CD4-positive, alpha-beta T cell (primary cell): ENCODE data around the gene ANKS1B. TPM values are rescaled to one million over a fixed set of nuclear protein-coding genes. Genes with fewer than 3 reads are reported as not detected.

Experiments used
- ATAC-seq: fragments of 200-7000 bp; cut with Tn5 transposase; one replicate; pipeline ENCODE4 v1.10.0; 2022; ENCODE audit warnings: mild to moderate bottlenecking; ENCODE audit not compliant: poor library complexity
- CTCF ChIA-PET: fragments of 350-600 bp; sonication (Branson Sonifier 250); formaldehyde crosslinking; loops from one replicate; lab custom pipeline; 2021; ENCODE audit warnings: antibody characterized with exemption, inconsistent platforms; lab: Charles Lee
- POLR2A ChIA-PET: fragments of 350-600 bp; sonication (Branson Sonifier 250); formaldehyde crosslinking; loops from one replicate; lab custom pipeline; 2021; ENCODE audit warnings: antibody characterized with exemption, inconsistent platforms; lab: Charles Lee
- DNase-seq, 14 experiments: peaks; one replicate each; pipeline ENCODE4 v3.0.0-alpha.2; 2013 to 2020; ENCODE audit warnings: mixed read lengths in 2 of 14
- H3K27ac ChIP-seq, 2 donors: one replicate each; pipeline versions ENCODE4 v1.5.1 to v1.7.0; 2013; ENCODE audit warnings: low read length in 2 of 2, low read depth in 1 of 2, mild to moderate bottlenecking in 1 of 2
- H3K27me3 ChIP-seq, 2 experiments: 1 replicate in 1 of 2; 2 replicates in 1 of 2; pipeline versions ENCODE4 v1.6.1 to v1.7.0; 2013; ENCODE audit warnings: low read length in 2 of 2, control low read depth in 1 of 2, mild to moderate bottlenecking in 1 of 2, moderate library complexity in 1 of 2; ENCODE audit not compliant: insufficient read depth in 2 of 2, control insufficient read depth in 1 of 2
- H3K36me3 ChIP-seq: one replicate; pipeline ENCODE4 v1.6.1; 2013; ENCODE audit warnings: low read length, control low read depth; ENCODE audit not compliant: insufficient read depth
- H3K4me1 ChIP-seq: one replicate; pipeline ENCODE4 v1.6.1; 2013; ENCODE audit warnings: low read length, control low read depth; ENCODE audit not compliant: insufficient read depth
- H3K4me3 ChIP-seq: one replicate; pipeline ENCODE4 v1.5.1; 2013; ENCODE audit warnings: mild to moderate bottlenecking, low read length, moderate library complexity
- H3K9me3 ChIP-seq, 2 experiments: 1 replicate in 1 of 2; 2 replicates in 1 of 2; pipeline versions ENCODE4 v1.6.1 to v1.7.0; 2013; ENCODE audit warnings: low read length in 2 of 2, mild to moderate bottlenecking in 2 of 2, control low read depth in 1 of 2, moderate library complexity in 1 of 2; ENCODE audit not compliant: control insufficient read depth in 1 of 2, insufficient read depth in 1 of 2
- H3K27ac Mint-ChIP-seq: one replicate; pipeline ENCODE4 v1.8.0; 2020; ENCODE audit warnings: mixed read lengths
- H3K27me3 Mint-ChIP-seq: one replicate; pipeline ENCODE4 v1.8.0; 2021; ENCODE audit warnings: mixed read lengths
- H3K36me3 Mint-ChIP-seq: one replicate; pipeline ENCODE4 v1.8.0; 2021; ENCODE audit warnings: low read depth, mixed read lengths
- H3K4me1 Mint-ChIP-seq: one replicate; pipeline ENCODE4 v1.8.0; 2021; ENCODE audit warnings: low read depth, mixed read lengths
- H3K4me3 Mint-ChIP-seq: one replicate; pipeline ENCODE4 v1.8.0; 2020; ENCODE audit warnings: mild to moderate bottlenecking, mixed read lengths
- H3K9me3 Mint-ChIP-seq: one replicate; pipeline ENCODE4 v1.8.0; 2020; ENCODE audit warnings: mixed read lengths
- intact Hi-C, 2 experiments: fragments of 100-400 bp; cut with DNase I in 1 of 2; cut with micrococcal nuclease in 1 of 2; formaldehyde crosslinking; loops; one replicate each; pipeline versions ENCODE4 v1.15.1 to v1.9.0; 2023 to 2025; cut with DNase I, micrococcal nuclease
- total RNA-seq, 174 experiments: library from RNA in 2 of 174; stranded (reverse) in 2 of 174; gene quantifications; one replicate each; pipeline ENCODE4 v1.2.3 and lab custom pipeline; 2021 to 2026
- TF ChIP-seq, protein P1 (sequence below): fragments of 200-600 bp; IDR thresholded peaks from one replicate; pipeline ENCODE4 v1.8.0; 2022; ENCODE audit warnings: antibody characterized with exemption, mild to moderate bottlenecking

ANKS1B gene
- total RNA-seq, 2 experiments from 2014 or later: 0.16 to 1.1 TPM

DNA sequence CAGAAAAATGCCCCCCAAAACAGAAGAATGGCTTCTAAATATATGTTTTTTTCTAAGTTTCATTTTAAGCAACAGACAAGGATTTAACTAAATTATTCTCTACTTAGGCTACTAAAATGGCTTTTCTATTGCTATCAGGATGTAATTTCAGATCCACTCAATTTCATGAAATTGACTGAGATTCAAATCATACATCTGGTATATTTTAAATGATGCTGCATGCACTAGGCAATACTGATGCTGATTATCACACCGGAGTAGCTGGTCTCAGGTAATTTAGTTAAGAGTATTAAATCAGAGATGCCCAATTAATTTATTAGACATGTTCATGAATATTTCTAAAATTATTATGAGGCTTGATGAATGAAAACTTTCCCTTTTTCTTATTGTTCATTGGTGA, 1188.0 kb downstream of the ANKS1B start:
- ChIA-PET CTCF (no interaction called here), POLR2A (no interaction called here)
- Mint-ChIP-seq H3K27me3 (peaks cover 8% of the 10 kb centered on the region), H3K36me3 (no peaks in the 10 kb centered on the region), H3K4me1 (no peaks in the 10 kb centered on the region), H3K27ac (no peak overlapping the region), H3K9me3 (no peaks in the 10 kb centered on the region), H3K4me3 (no peak overlapping the region)
- H3K4me3 ChIP-seq: no peak overlapping the region
- no peaks in the 10 kb centered on the region for H3K36me3 ChIP-seq
- no peak for ATAC-seq
- no peak overlapping the region for H3K27ac ChIP-seq
- H3K27me3 ChIP-seq: peaks cover 0 to 15% of the 10 kb centered on the region in 2 experiments
- H3K9me3 ChIP-seq: no peaks in the 10 kb centered on the region
- no peaks in the 10 kb centered on the region for H3K4me1 ChIP-seq
- DNase-seq: no peak
- TF ChIP-seq, protein P1, sequence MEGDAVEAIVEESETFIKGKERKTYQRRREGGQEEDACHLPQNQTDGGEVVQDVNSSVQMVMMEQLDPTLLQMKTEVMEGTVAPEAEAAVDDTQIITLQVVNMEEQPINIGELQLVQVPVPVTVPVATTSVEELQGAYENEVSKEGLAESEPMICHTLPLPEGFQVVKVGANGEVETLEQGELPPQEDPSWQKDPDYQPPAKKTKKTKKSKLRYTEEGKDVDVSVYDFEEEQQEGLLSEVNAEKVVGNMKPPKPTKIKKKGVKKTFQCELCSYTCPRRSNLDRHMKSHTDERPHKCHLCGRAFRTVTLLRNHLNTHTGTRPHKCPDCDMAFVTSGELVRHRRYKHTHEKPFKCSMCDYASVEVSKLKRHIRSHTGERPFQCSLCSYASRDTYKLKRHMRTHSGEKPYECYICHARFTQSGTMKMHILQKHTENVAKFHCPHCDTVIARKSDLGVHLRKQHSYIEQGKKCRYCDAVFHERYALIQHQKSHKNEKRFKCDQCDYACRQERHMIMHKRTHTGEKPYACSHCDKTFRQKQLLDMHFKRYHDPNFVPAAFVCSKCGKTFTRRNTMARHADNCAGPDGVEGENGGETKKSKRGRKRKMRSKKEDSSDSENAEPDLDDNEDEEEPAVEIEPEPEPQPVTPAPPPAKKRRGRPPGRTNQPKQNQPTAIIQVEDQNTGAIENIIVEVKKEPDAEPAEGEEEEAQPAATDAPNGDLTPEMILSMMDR: no peak
- intact Hi-C loops: no loop called here

DNA sequence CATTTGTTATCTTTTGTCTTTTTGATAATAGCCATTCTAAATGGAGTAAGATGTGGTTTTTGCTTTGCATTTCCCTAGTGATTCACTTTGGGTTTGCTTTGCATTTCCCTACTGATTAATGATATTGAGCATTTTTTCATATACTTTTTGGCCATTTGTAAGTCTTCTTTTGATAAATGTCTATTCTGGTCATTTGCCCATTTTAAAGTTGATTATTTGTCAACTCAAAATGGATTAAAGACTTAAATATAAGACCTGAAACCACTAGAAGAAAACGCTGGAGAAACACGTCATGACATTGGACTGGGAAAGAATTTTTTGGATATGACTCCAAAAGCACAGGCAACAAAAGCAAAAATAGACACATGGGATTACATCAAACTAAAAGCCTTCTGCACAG, 1191.6 kb downstream of the ANKS1B start:
- ChIA-PET CTCF (no interaction called here), POLR2A (no interaction called here)
- no peak for DNase-seq
- TF ChIP-seq, protein P1: no peak
- Histone ChIP-seq H3K27me3 (peaks cover 0 to 15% of the 10 kb centered on the region in 2 experiments), H3K4me1 (no peaks in the 10 kb centered on the region), H3K4me3 (no peak overlapping the region), H3K9me3 (no peaks in the 10 kb centered on the region), H3K36me3 (no peaks in the 10 kb centered on the region), H3K27ac (no peak overlapping the region)
- peaks cover 9% of the 10 kb centered on the region for H3K27me3 Mint-ChIP-seq
- intact Hi-C loops: no loop called here
- no peaks in the 10 kb centered on the region for H3K4me1 Mint-ChIP-seq
- no peak overlapping the region for H3K4me3 Mint-ChIP-seq
- H3K27ac Mint-ChIP-seq: no peak overlapping the region
- ATAC-seq: no peak
- no peaks in the 10 kb centered on the region for H3K9me3 Mint-ChIP-seq
- H3K36me3 Mint-ChIP-seq: no peaks in the 10 kb centered on the region

DNA sequence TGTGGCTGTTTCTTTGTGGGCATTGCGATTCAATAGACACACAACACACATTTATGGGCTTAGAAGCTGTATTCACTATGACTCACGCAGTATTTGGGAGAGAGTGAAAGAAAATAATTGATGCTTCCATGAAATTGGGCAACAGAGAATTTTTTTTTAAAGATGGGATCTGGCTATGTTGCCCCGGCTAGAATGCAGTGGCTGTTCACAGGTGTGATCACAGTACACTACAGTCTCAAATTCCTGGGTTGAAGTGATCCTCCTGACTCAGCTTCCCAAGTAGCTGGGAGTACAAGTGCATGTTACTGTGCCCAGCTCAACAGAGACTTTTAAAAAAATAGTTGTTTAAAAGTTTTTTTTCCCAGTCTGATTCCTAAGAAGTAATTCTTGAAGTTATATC, 1193.3 kb downstream of the ANKS1B start:
- H3K9me3 Mint-ChIP-seq: no peaks in the 10 kb centered on the region
- no peak overlapping the region for H3K4me3 Mint-ChIP-seq
- H3K4me1 Mint-ChIP-seq: no peaks in the 10 kb centered on the region
- peaks cover 9% of the 10 kb centered on the region for H3K27me3 Mint-ChIP-seq
- intact Hi-C loops: no loop called here
- Histone ChIP-seq H3K36me3 (no peaks in the 10 kb centered on the region), H3K4me3 (no peak overlapping the region), H3K4me1 (no peaks in the 10 kb centered on the region), H3K27me3 (peaks cover 0 to 7% of the 10 kb centered on the region in 2 experiments), H3K27ac (no peak overlapping the region), H3K9me3 (no peaks in the 10 kb centered on the region)
- TF ChIP-seq, protein P1: no peak
- no peak for ATAC-seq
- H3K36me3 Mint-ChIP-seq: no peaks in the 10 kb centered on the region
- ChIA-PET POLR2A (no interaction called here), CTCF (no interaction called here)
- DNase-seq: no peak
- H3K27ac Mint-ChIP-seq: no peak overlapping the region
